ENCODE data around the gene MAPK10. TPM values are rescaled to one million over a fixed set of nuclear protein-coding genes. Genes with fewer than 3 reads are reported as not detected.

MAPK10 gene
- total and polyA plus RNA-seq, 8 donors, result 1.4 to 103 (median 15.0) TPM

DNA sequence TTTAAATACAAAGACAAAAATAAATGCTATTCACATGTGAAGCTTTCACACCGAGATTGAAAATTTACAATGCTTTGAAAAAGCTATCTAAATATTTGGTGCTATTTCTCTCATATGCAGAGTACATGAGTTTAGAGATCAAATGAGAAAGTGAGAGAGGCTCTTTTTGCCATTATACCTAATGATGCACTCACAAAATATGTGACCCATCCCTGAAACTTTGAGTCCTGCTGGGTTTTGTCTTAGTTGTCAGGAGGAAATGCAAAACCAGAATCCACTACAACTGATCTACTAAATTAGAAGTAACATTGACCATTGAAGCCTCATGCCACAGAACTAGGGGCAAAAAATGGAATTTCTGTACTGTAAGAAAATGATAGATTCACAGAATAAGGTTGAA is 251.7 kb downstream of the MAPK10 start:
- DNase-seq, result no peak
- H3K27me3 ChIP-seq, result no peaks in the 10 kb centered on the region
- no peak overlapping the region for H3K27ac ChIP-seq
- H3K4me1 ChIP-seq, result no peaks in the 10 kb centered on the region
- WGBS, 5 donors, result 50 to 67% (median 60%) methylated on average over 1 of the region's 1 CpG
- H3K36me3 ChIP-seq, result no peaks in the 10 kb centered on the region
- H3K9me3 ChIP-seq, result peaks cover 0 to 13% (median 1%) of the 10 kb centered on the region in 4 donors
- TF ChIP-seq EP300 (IDR thresholded peaks at IDR 0.05) (no peak), POLR2A (IDR thresholded peaks at IDR 0.05) (no peak), POLR2AphosphoS5 (IDR thresholded peaks at IDR 0.05) (no peak)
- TF ChIP-seq, protein P1, sequence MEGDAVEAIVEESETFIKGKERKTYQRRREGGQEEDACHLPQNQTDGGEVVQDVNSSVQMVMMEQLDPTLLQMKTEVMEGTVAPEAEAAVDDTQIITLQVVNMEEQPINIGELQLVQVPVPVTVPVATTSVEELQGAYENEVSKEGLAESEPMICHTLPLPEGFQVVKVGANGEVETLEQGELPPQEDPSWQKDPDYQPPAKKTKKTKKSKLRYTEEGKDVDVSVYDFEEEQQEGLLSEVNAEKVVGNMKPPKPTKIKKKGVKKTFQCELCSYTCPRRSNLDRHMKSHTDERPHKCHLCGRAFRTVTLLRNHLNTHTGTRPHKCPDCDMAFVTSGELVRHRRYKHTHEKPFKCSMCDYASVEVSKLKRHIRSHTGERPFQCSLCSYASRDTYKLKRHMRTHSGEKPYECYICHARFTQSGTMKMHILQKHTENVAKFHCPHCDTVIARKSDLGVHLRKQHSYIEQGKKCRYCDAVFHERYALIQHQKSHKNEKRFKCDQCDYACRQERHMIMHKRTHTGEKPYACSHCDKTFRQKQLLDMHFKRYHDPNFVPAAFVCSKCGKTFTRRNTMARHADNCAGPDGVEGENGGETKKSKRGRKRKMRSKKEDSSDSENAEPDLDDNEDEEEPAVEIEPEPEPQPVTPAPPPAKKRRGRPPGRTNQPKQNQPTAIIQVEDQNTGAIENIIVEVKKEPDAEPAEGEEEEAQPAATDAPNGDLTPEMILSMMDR (IDR thresholded peaks at IDR 0.05), result no peak
- intact Hi-C loops (cut with DNase I; ENCODE audit: low total_unique reads), result no loop called here
- H3K4me3 ChIP-seq, result no peak overlapping the region

DNA sequence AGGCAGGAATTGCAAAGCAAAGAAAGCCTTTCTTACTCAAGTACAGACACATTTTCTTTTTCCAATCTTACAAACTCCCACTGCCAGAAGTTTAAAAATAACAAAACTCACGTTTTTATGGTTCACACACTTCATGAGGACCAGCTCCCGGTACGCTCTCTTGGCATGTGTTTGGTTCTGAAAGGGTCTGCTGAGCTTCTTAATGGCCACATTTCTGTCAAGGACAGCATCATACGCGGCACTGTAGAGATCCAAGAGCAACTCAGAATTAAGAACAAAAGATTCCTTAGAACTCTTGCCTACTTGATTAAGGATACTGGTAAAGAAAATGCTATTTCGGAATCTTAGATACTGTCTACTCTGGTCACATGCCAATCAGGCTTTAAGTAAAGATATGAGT is 252.7 kb downstream of the MAPK10 start:
- intact Hi-C loops (cut with DNase I; ENCODE audit: low total_unique reads), result no loop called here
- no peak for DNase-seq
- no peaks in the 10 kb centered on the region for H3K27me3 ChIP-seq
- TF ChIP-seq POLR2A (IDR thresholded peaks at IDR 0.05), result no peak
- TF ChIP-seq, protein P1 (IDR thresholded peaks at IDR 0.05), result no peak
- TF ChIP-seq POLR2AphosphoS5 (IDR thresholded peaks at IDR 0.05), result no peak
- TF ChIP-seq EP300 (IDR thresholded peaks at IDR 0.05), result no peak
- H3K27ac ChIP-seq, result no peak overlapping the region
- no peak overlapping the region for H3K4me3 ChIP-seq
- H3K36me3 ChIP-seq, result no peaks in the 10 kb centered on the region
- no peaks in the 10 kb centered on the region for H3K4me1 ChIP-seq
- peaks cover 0 to 10% (median 1%) of the 10 kb centered on the region in 4 donors for H3K9me3 ChIP-seq
- WGBS, 5 donors, result 72 to 79% (median 76%) methylated on average over 6 of the region's 6 CpGs

DNA sequence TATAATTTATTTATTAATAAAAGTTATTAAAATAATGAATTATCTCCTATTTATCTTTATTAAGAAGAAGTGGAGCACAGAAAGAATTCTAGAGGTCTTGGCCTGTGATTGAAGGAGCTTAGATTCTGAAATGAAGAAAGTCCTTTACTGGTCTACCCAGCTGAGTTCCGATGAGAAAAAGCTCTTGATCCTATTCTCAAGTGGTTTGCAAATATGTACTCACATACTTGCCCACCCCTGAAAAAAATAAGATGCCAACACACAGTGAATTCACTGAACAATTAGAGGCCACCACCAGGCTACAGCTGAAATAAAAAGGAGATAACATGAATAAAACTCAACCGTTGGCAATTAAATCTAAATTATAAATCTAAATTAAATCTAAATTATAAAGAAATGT is 253.4 kb downstream of the MAPK10 start:
- Histone ChIP-seq H3K4me3 (no peak overlapping the region), H3K4me1 (no peaks in the 10 kb centered on the region), H3K9me3 (peaks cover 0 to 10% (median 1%) of the 10 kb centered on the region in 4 donors), H3K27me3 (no peaks in the 10 kb centered on the region), H3K27ac (no peak overlapping the region), H3K36me3 (no peaks in the 10 kb centered on the region)
- WGBS, 5 donors, result 75 to 81% (median 79%) methylated on average over 2 of the region's 2 CpGs
- intact Hi-C loops (cut with DNase I; ENCODE audit: low total_unique reads), result no loop called here
- TF ChIP-seq POLR2A (IDR thresholded peaks at IDR 0.05) (no peak), POLR2AphosphoS5 (IDR thresholded peaks at IDR 0.05) (no peak), EP300 (IDR thresholded peaks at IDR 0.05) (no peak)
- TF ChIP-seq, protein P1 (IDR thresholded peaks at IDR 0.05), result no peak
- no peak for DNase-seq

DNA sequence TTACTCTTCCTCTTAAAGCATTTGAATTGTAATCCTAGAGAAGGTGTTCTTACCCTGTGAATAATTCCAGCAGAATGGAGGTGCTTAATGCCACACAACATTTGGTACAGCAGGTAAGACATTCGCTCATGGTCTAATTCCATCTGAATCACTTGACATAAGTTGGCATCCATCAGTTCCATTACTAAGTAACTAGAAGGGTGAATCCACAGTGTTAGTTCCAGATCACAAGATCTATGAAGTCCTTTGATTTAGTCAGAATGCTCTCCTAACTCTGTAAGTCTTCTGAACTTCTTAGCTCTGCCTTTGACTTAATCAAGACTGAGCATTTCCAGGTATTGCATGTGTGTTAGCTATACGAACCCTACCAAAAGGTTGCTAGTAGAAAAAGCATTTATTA is 258.0 kb downstream of the MAPK10 start:
- H3K36me3 ChIP-seq, result no peaks in the 10 kb centered on the region
- WGBS, 5 donors, result 85 to 95% (median 91%) methylated on average over 2 of the region's 2 CpGs
- TF ChIP-seq EP300 (IDR thresholded peaks at IDR 0.05) (no peak), POLR2A (IDR thresholded peaks at IDR 0.05) (no peak), POLR2AphosphoS5 (IDR thresholded peaks at IDR 0.05) (no peak)
- TF ChIP-seq, protein P1 (IDR thresholded peaks at IDR 0.05), result no peak
- no peaks in the 10 kb centered on the region for H3K27me3 ChIP-seq
- H3K4me1 ChIP-seq, result no peaks in the 10 kb centered on the region
- no peak overlapping the region for H3K4me3 ChIP-seq
- DNase-seq, result no peak
- intact Hi-C loops (cut with DNase I; ENCODE audit: low total_unique reads), result no loop called here
- no peak overlapping the region for H3K27ac ChIP-seq
- no peaks in the 10 kb centered on the region for H3K9me3 ChIP-seq
